ENCODE data around the gene FBXL17. TPM values are rescaled to one million over a fixed set of nuclear protein-coding genes. Genes with fewer than 3 reads are reported as not detected.

Gene FBXL17
- polyA plus RNA-seq, 1 of the 3 experiments (the other 2 are of a cell fraction): 4.4 TPM

DNA sequence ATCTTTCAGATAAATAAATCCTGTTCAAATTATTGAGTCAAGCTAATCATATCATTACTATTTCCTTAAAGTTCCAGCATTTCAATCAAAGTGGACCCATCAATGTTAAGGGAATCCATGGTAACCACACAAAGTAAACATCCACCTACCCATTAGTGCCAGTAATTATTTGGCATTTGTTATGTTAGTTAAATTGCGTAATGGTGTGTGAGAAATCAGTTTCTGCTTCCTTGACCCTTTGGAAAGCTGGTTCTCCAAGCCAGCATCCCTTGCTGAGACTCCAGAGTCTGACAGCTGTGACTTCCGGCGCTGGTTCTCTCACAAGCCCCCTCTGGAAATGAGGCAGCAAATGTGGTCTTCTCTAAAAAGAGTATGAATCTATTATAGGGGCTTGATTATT lies 402.6 kb downstream of the FBXL17 start:
- H2AFZ ChIP-seq (ENCODE audit: low read depth): no peak overlapping the region
- no peak overlapping the region for H3K4me3 ChIP-seq (ENCODE audit: low read depth in 2 of 2, low read length in 1 of 2)
- WGBS (ENCODE audit: low lambda C conversion rate): 100% methylated on average over 3 of the region's 3 CpGs
- H3K36me3 ChIP-seq (replicated peaks in 1 of 2; ENCODE audit: control insufficient read depth in 1 of 2, insufficient read depth in 2 of 2, low read length in 1 of 2): no peaks in the 10 kb centered on the region
- H3K9me2 ChIP-seq: no peaks in the 10 kb centered on the region
- H3K27me3 ChIP-seq (ENCODE audit: insufficient read depth): no peaks in the 10 kb centered on the region
- no peak overlapping the region for H3K4me2 ChIP-seq
- H3K79me2 ChIP-seq (ENCODE audit: insufficient read depth): no peaks in the 10 kb centered on the region
- no peak overlapping the region for H3K27ac ChIP-seq (ENCODE audit: low read depth in 2 of 2, low read length in 1 of 2)
- H3K4me1 ChIP-seq (ENCODE audit: control insufficient read depth in 1 of 2, insufficient read depth in 2 of 2, low read depth in 1 of 2, low read length in 1 of 2): peaks cover 0 to 3% of the 10 kb centered on the region in 2 experiments; a peak in 2 of 4 replicates
- POLR2A ChIA-PET: no interaction called here
- CTCF ChIA-PET: interaction anchor here (1.3 kb wide), 1 partner anchor 11 kb away, joined by 5 read pairs; no protein-coding TSS in a partner anchor
- H3K9me3 ChIP-seq: no peaks in the 10 kb centered on the region
- no peak overlapping the region for H3K9ac ChIP-seq
- H3F3A ChIP-seq (replicated peaks; ENCODE audit: insufficient read depth): no peaks in the 10 kb centered on the region
- no peak for TF ChIP-seq FOSL2 (IDR thresholded peaks at IDR 0.05; ENCODE audit: borderline replicate concordance, low read depth)
- no peaks in the 10 kb centered on the region for H4K20me1 ChIP-seq (ENCODE audit: insufficient read depth)
- no peak for DNase-seq

DNA sequence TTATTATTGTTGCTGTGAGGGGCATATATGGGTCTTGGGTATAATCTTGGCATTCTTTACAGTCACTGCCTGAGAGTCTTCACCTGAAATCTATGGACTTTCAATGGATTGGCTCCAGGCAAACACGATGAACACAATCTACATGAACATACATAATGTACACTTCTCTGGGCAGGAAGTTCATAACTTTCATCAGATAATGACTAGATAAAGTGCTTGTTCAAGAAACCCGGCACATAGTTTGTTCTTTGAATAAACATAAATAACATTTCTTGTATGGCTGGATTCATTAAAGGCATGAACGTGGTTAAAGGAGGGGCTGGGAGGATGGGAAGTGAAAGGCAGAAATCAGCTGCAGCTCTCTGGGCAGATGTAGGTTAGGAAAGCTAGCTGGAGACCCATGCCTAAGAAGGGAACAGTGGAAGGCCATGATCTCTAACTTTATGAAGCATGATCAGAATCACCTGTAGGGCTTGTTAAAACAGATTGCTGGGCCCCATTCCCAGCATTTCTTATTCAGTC lies 404.3 kb downstream of the FBXL17 start:
- Histone ChIP-seq H3K4me3 (ENCODE audit: low read depth in 2 of 2, low read length in 1 of 2) (no peak overlapping the region), H3K9me2 (no peaks in the 10 kb centered on the region), H3K9me3 (no peaks in the 10 kb centered on the region), H3K4me2 (no peak overlapping the region), H3K27ac (ENCODE audit: low read depth in 2 of 2, low read length in 1 of 2) (no peak overlapping the region), H3K9ac (no peak overlapping the region), H2AFZ (ENCODE audit: low read depth) (no peak overlapping the region), H3K36me3 (replicated peaks in 1 of 2; ENCODE audit: control insufficient read depth in 1 of 2, insufficient read depth in 2 of 2, low read length in 1 of 2) (no peaks in the 10 kb centered on the region), H3F3A (replicated peaks; ENCODE audit: insufficient read depth) (no peaks in the 10 kb centered on the region), H3K4me1 (ENCODE audit: control insufficient read depth in 1 of 2, insufficient read depth in 2 of 2, low read depth in 1 of 2, low read length in 1 of 2) (peaks cover 0 to under 1% of the 10 kb centered on the region in 2 experiments; a peak in 2 of 4 replicates), H3K79me2 (ENCODE audit: insufficient read depth) (no peaks in the 10 kb centered on the region), H4K20me1 (ENCODE audit: insufficient read depth) (no peaks in the 10 kb centered on the region), H3K27me3 (ENCODE audit: insufficient read depth) (no peaks in the 10 kb centered on the region)
- ChIA-PET POLR2A (no interaction called here), CTCF (no interaction called here)
- no peak for TF ChIP-seq ELF1 (IDR thresholded peaks at IDR 0.05)
- no peak for TF ChIP-seq POLR2AphosphoS5 (IDR thresholded peaks at IDR 0.05; ENCODE audit: low read depth, low read length)
- TF ChIP-seq, protein P1, sequence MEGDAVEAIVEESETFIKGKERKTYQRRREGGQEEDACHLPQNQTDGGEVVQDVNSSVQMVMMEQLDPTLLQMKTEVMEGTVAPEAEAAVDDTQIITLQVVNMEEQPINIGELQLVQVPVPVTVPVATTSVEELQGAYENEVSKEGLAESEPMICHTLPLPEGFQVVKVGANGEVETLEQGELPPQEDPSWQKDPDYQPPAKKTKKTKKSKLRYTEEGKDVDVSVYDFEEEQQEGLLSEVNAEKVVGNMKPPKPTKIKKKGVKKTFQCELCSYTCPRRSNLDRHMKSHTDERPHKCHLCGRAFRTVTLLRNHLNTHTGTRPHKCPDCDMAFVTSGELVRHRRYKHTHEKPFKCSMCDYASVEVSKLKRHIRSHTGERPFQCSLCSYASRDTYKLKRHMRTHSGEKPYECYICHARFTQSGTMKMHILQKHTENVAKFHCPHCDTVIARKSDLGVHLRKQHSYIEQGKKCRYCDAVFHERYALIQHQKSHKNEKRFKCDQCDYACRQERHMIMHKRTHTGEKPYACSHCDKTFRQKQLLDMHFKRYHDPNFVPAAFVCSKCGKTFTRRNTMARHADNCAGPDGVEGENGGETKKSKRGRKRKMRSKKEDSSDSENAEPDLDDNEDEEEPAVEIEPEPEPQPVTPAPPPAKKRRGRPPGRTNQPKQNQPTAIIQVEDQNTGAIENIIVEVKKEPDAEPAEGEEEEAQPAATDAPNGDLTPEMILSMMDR (IDR thresholded peaks at IDR 0.05): no peak
- no peak for TF ChIP-seq RAD21 (IDR thresholded peaks at IDR 0.05; ENCODE audit: low read length)
- DNase-seq: no peak
- WGBS (ENCODE audit: low lambda C conversion rate): 87% methylated on average over 3 of the region's 3 CpGs

DNA sequence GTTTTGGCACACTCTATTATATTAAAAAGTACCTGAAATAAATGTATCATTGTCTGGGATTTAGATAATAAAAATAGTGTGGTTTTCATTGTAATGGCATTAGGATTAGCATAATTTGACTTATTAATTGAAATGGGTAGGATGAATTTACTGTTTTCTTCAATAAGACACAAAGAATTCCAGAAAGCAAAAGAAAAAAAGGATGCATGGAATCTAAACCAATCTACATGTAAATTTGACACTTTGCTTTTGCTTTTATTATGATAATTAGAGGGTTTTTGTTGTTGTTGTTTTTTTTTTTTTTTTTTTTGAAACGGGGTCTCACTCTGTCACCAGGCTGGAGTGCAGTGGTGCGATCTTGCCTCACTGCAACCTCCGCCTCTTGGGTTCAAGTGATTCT lies 406.3 kb downstream of the FBXL17 start:
- H3K4me1 ChIP-seq (ENCODE audit: control insufficient read depth in 1 of 2, insufficient read depth in 2 of 2, low read depth in 1 of 2, low read length in 1 of 2): no peaks in the 10 kb centered on the region; a peak in 1 of 4 replicates
- no peaks in the 10 kb centered on the region for H3K9me3 ChIP-seq
- ChIA-PET CTCF (no interaction called here), POLR2A (no interaction called here)
- H3K27ac ChIP-seq (ENCODE audit: low read depth in 2 of 2, low read length in 1 of 2): no peak overlapping the region
- H3K4me3 ChIP-seq (ENCODE audit: low read depth in 2 of 2, low read length in 1 of 2): no peak overlapping the region
- WGBS (ENCODE audit: low lambda C conversion rate): 80% methylated on average over 3 of the region's 3 CpGs
- TF ChIP-seq JUND (IDR thresholded peaks at IDR 0.05) (no peak), ELF1 (IDR thresholded peaks at IDR 0.05) (no peak), GATA2 (CRISPR knock-in tag; IDR thresholded peaks at IDR 0.05) (no peak), MXI1 (IDR thresholded peaks at IDR 0.05; ENCODE audit: low read depth, low read length) (no peak)
- H3F3A ChIP-seq (replicated peaks; ENCODE audit: insufficient read depth): no peaks in the 10 kb centered on the region
- H3K36me3 ChIP-seq (replicated peaks in 1 of 2; ENCODE audit: control insufficient read depth in 1 of 2, insufficient read depth in 2 of 2, low read length in 1 of 2): no peaks in the 10 kb centered on the region
- H3K9ac ChIP-seq: no peak overlapping the region
- H3K79me2 ChIP-seq (ENCODE audit: insufficient read depth): no peaks in the 10 kb centered on the region
- no peaks in the 10 kb centered on the region for H3K9me2 ChIP-seq
- H3K4me2 ChIP-seq: no peak overlapping the region
- no peak overlapping the region for H2AFZ ChIP-seq (ENCODE audit: low read depth)
- H4K20me1 ChIP-seq (ENCODE audit: insufficient read depth): no peaks in the 10 kb centered on the region
- no peak for DNase-seq
- no peaks in the 10 kb centered on the region for H3K27me3 ChIP-seq (ENCODE audit: insufficient read depth)

Measured in SK-N-SH (cell line).